HCT116 (cell line): ENCODE measurements around the gene SLC47A2. TPM values are rescaled to one million over a fixed set of nuclear protein-coding genes. Genes with fewer than 3 reads are reported as not detected.

ENCODE experiments used
- ATAC-seq: fragments of 200-7000 bp; cut with Tn5 transposase; 2 replicates; pipeline ENCODE4 v1.9.1; 2020; ENCODE audit warnings: mild to moderate bottlenecking, moderate library complexity
- BruUV-seq: library from RNA; stranded (reverse); fragments of 400-500 nt; replicated peaks from 2 replicates; lab custom pipeline; 2021; lab: Mats Ljungman, UMichigan
- CTCF ChIA-PET: fragments of 300-600 bp; sonication (Branson Sonifier 250); formaldehyde crosslinking; loops from one replicate; lab custom pipeline; 2021; ENCODE audit warnings: antibody characterized with exemption; lab: Charles Lee
- POLR2A ChIA-PET: fragments of 300-600, 350-600 bp; sonication (Branson Sonifier 250); formaldehyde crosslinking; loops from one replicate; lab custom pipeline; 2021; ENCODE audit warnings: antibody characterized with exemption; lab: Charles Lee
- RAD21 ChIA-PET, 2 experiments: fragments of 300-600 bp; sonication (Branson Sonifier 250); formaldehyde crosslinking; loops; one replicate each; lab custom pipeline; 2023; ENCODE audit warnings: low total read pairs in 2 of 2; ENCODE audit not compliant: uncharacterized antibody in 2 of 2, unreplicated experiment in 2 of 2, low non-redundant PET in 1 of 2; lab: Charles Lee
- DNase-seq: peaks from one replicate; pipeline ENCODE4 v3.0.0-alpha.2; 2010; ENCODE audit warnings: low read depth, low spot score
- H2AFZ ChIP-seq: fragments of 200-600 bp; shearing (Covaris generic), sonication (generic); 2 replicates; pipeline ENCODE4 v1.6.1; 2017; ENCODE audit warnings: low read depth, mixed run types, mixed read lengths, antibody characterized with exemption, low read length; ENCODE audit not compliant: poor library complexity, severe bottlenecking
- H3K27ac ChIP-seq: 2 replicates; pipeline ENCODE4 v1.5.1; 2012; ENCODE audit warnings: low read depth, low read length
- H3K27me3 ChIP-seq: fragments of 200-600 bp; sonication (generic); 2 replicates; pipeline ENCODE4 v1.6.1; 2016; ENCODE audit warnings: mixed run types, low read length, mixed read lengths; ENCODE audit not compliant: insufficient read depth
- H3K36me3 ChIP-seq, 2 experiments: fragments of 200-500 bp in 1 of 2; fragments of 200-600 bp in 1 of 2; sonication (Bioruptor generic) in 1 of 2; sonication (generic) in 1 of 2; 2 replicates each; pipeline versions ENCODE4 v1.5.1 to v1.6.1; 2014 to 2016; ENCODE audit warnings: low read length in 2 of 2, inconsistent platforms in 1 of 2, mixed read lengths in 1 of 2, mixed run types in 1 of 2; ENCODE audit not compliant: insufficient read depth in 2 of 2, control insufficient read depth in 1 of 2
- H3K4me1 ChIP-seq, 2 experiments: fragments of 200-600 bp in 1 of 2; sonication (generic) in 1 of 2; 2 replicates each; pipeline versions ENCODE4 v1.5.1 to v1.6.1; 2012 to 2017; ENCODE audit warnings: low read length in 2 of 2, inconsistent platforms in 1 of 2, mild to moderate bottlenecking in 1 of 2, mixed read lengths in 1 of 2, mixed run types in 1 of 2, moderate library complexity in 1 of 2; ENCODE audit not compliant: insufficient read depth in 2 of 2, control insufficient read depth in 1 of 2
- H3K4me2 ChIP-seq: fragments of 200-600 bp; sonication (generic); 2 replicates; pipeline ENCODE4 v1.6.1; 2017; ENCODE audit warnings: mixed run types, low read length, mixed read lengths
- H3K4me3 ChIP-seq, 2 experiments: fragments of 200-600 bp in 1 of 2; sonication (generic) in 1 of 2; replicated peaks in 1 of 2; 2 replicates each; pipeline ENCODE4 v1.5.1; 2011 to 2016; ENCODE audit warnings: low read length in 2 of 2, control low read depth in 1 of 2, low read depth in 1 of 2, mild to moderate bottlenecking in 1 of 2, mixed read lengths in 1 of 2, mixed run types in 1 of 2
- H3K79me2 ChIP-seq: fragments of 200-600 bp; sonication (generic); 2 replicates; pipeline ENCODE4 v1.6.1; 2017; ENCODE audit warnings: mild to moderate bottlenecking, mixed run types, low read length, moderate library complexity, mixed read lengths; ENCODE audit not compliant: insufficient read depth
- H3K9ac ChIP-seq: fragments of 200-600 bp; sonication (generic); 2 replicates; pipeline ENCODE4 v1.6.1; 2016; ENCODE audit warnings: low read length, mixed read lengths
- H3K9me2 ChIP-seq: fragments of 200-600 bp; sonication (generic), shearing (Covaris generic); 2 replicates; pipeline ENCODE4 v1.6.1; 2017; ENCODE audit warnings: mixed run types, mild to moderate bottlenecking, moderate library complexity; ENCODE audit not compliant: insufficient read depth
- H3K9me3 ChIP-seq, 2 experiments: fragments of 200-500 bp in 1 of 2; fragments of 200-600 bp in 1 of 2; sonication (Bioruptor generic) in 1 of 2; sonication (generic) in 1 of 2; 2 replicates each; pipeline ENCODE4 v1.6.1; 2014 to 2017; ENCODE audit warnings: low read length in 2 of 2, mixed read lengths in 2 of 2, inconsistent platforms in 1 of 2, low read depth in 1 of 2, mild to moderate bottlenecking in 1 of 2, mixed run types in 1 of 2, moderate library complexity in 1 of 2; ENCODE audit not compliant: control insufficient read depth in 1 of 2, insufficient read depth in 1 of 2
- H4K20me1 ChIP-seq: fragments of 200-600 bp; sonication (generic), shearing (Covaris generic); 2 replicates; pipeline ENCODE4 v1.6.1; 2017; ENCODE audit warnings: mixed run types, mild to moderate bottlenecking, moderate library complexity; ENCODE audit not compliant: insufficient read depth
- POLR2AphosphoS5 ChIP-seq: IDR thresholded peaks from 2 replicates; pipeline ENCODE4 v1.6.1; 2011; ENCODE audit warnings: mild to moderate bottlenecking, low read depth, low read length, moderate library complexity
- RAD21 ChIP-seq: IDR thresholded peaks from 2 replicates; pipeline ENCODE4 v1.6.1; 2012; ENCODE audit warnings: low read depth, mild to moderate bottlenecking
- ZNF274 ChIP-seq: fragments of 200-500 bp; sonication (Bioruptor generic); IDR thresholded peaks from 2 replicates; pipeline ENCODE4 v1.6.1; 2014; ENCODE audit warnings: mild to moderate bottlenecking, low read depth, low read length, inconsistent platforms
- intact Hi-C: fragments of 100-400 bp; cut with micrococcal nuclease; formaldehyde crosslinking; loops from 2 replicates; pipeline ENCODE4 v1.10.0; 2022
- total RNA-seq: library from RNA; stranded (reverse); gene quantifications from one replicate; pipeline ENCODE4 v1.2.1, GENCODE V29; 2021; ENCODE audit not compliant: unreplicated experiment
- TF ChIP-seq, protein P1 (sequence below): IDR thresholded peaks from 2 replicates; pipeline ENCODE4 v1.6.1; 2012
- TF ChIP-seq, protein P2 (sequence below), 3 experiments: fragments of 200-600 bp in 1 of 3; sonication (generic) in 1 of 3; IDR thresholded peaks in 2 of 3; conservative IDR thresholded peaks in 1 of 3; 2 replicates each; pipeline ENCODE4 v1.5.1; 2012 to 2017; ENCODE audit warnings: low read depth in 2 of 3, low read length in 2 of 3, antibody characterized with exemption in 1 of 3, borderline replicate concordance in 1 of 3, control low read depth in 1 of 3, mild to moderate bottlenecking in 1 of 3, mixed read lengths in 1 of 3, mixed run types in 1 of 3, moderate library complexity in 1 of 3; ENCODE audit not compliant: insufficient read depth in 1 of 3

SLC47A2 gene
- total RNA-seq, 1 experiment from 2014 or later = not detected

DNA sequence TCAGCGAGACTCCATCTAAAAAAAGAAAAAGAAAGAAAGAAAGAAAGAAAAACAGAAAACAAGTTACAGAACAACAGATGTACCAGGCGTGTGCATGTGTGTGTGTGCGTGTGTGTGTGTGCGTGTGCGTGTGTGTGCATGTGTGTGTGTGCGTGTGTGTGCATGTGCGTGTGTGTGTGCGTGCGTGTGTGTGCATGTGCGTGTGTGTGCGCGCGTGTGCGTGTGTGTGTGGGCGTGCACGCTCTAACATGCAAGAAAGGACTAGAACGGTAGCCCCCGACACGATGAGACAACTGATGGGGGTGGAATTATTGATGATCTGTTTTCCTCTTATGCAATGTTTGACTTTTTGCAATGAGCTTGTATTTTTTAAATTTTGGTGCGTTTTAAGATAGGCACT lies 30.1 kb upstream of the SLC47A2 start (continued):
- TF ChIP-seq, protein P1, sequence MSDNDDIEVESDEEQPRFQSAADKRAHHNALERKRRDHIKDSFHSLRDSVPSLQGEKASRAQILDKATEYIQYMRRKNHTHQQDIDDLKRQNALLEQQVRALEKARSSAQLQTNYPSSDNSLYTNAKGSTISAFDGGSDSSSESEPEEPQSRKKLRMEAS = no peak

DNA sequence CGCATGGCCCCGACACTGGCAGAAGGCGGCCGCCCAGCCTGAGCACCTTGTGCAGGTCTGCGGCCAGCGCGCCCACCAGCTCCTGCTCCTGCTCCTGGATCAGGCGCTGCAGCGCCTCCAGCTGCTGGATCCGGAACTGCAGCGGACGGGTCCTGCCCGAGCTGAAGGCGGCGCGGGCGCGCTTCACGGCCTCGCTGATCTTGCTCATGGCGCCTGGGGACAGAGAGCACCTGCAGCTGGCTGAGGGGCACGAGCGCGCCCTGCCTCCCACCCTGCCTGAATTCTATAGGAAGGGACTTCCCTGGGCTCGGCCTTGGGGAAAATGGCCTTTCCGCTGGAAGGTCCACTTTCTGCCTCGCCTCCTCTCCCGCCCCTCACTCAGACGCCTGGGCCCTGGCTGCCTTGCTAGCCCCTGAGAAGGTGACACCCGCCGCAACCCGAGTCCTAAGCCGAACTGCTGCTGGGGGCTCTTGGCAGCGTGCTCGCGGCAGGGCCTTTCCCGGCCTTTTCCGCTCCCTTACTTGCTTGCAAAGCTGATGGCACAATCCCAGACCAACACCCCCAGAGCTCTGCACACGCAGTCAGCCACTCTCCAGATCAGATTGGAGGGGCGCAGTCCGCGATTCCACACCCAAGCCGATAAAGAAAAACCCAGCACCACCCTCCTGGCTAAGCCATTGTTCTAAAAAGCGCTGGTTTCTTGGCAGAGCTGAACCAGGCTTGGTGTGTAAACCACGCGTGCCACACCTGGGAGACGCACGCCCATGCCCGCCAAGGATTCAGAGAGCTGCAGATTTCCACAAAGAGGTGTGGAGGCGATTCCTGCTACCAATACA lies 28.8 kb upstream of the SLC47A2 start:
- POLR2A ChIA-PET = interaction anchor here (0.6 to 0.7 kb wide), 2 partner anchors 9 to 22 kb away, joined by 3 read pairs; no protein-coding TSS in a partner anchor
- H4K20me1 ChIP-seq = no peaks in the 10 kb centered on the region
- intact Hi-C loops = no loop called here
- H3K4me3 ChIP-seq = peak overlapping the region; percentile 24 to 54
- no peak overlapping the region for H2AFZ ChIP-seq
- RAD21 ChIA-PET = interaction anchor here in 1 of 2 experiments (0.6 kb wide), 1 partner anchor 10 kb away, joined by 3 read pairs; no protein-coding TSS in a partner anchor
- peak; percentile 95 for ATAC-seq
- H3K9me3 ChIP-seq = no peaks in the 10 kb centered on the region
- H3K27ac ChIP-seq = no peak overlapping the region
- no peaks in the 10 kb centered on the region for H3K27me3 ChIP-seq
- DNase-seq = peak; percentile 61
- no peaks in the 10 kb centered on the region for H3K79me2 ChIP-seq
- CTCF ChIA-PET = interaction anchor here (0.7 to 1.5 kb wide), 13 partner anchors 8 to 101 kb away, joined by 3 to 14 read pairs (median 4); no protein-coding TSS in a partner anchor
- no TSS peak for BruUV-seq
- H3K4me2 ChIP-seq = peak overlapping the region; percentile 81
- TF ChIP-seq, protein P1 = peak; percentile 80
- TF ChIP-seq, protein P2, sequence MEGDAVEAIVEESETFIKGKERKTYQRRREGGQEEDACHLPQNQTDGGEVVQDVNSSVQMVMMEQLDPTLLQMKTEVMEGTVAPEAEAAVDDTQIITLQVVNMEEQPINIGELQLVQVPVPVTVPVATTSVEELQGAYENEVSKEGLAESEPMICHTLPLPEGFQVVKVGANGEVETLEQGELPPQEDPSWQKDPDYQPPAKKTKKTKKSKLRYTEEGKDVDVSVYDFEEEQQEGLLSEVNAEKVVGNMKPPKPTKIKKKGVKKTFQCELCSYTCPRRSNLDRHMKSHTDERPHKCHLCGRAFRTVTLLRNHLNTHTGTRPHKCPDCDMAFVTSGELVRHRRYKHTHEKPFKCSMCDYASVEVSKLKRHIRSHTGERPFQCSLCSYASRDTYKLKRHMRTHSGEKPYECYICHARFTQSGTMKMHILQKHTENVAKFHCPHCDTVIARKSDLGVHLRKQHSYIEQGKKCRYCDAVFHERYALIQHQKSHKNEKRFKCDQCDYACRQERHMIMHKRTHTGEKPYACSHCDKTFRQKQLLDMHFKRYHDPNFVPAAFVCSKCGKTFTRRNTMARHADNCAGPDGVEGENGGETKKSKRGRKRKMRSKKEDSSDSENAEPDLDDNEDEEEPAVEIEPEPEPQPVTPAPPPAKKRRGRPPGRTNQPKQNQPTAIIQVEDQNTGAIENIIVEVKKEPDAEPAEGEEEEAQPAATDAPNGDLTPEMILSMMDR (IDR thresholded peaks at IDR 0.05 in 2 of 3, conservative IDR thresholded peaks at IDR 0.05 in 1 of 3; ENCODE audit: borderline replicate concordance in 1 of 3, insufficient read depth in 1 of 3, low read depth in 2 of 3, low read length in 2 of 3) = peak; percentile 58 to 85 (median 71)
- TF ChIP-seq RAD21 = peak; percentile 47; the same call in 1 of the 2 replicates
- peak; percentile 68 for TF ChIP-seq POLR2AphosphoS5
- TF ChIP-seq ZNF274 = no peak
- H3K9me2 ChIP-seq = no peaks in the 10 kb centered on the region
- H3K36me3 ChIP-seq = no peaks in the 10 kb centered on the region
- peaks cover 8 to 19% of the 10 kb centered on the region in 2 experiments; a peak in 3 of 4 replicates for H3K4me1 ChIP-seq
- H3K9ac ChIP-seq = peak overlapping the region; percentile 53
